Breast epithelium (tissue), 4 donors: Measurements from ENCODE around the gene C6orf89. TPM values are rescaled to one million over a fixed set of nuclear protein-coding genes. Genes with fewer than 3 reads are reported as not detected.
A peak's percentile ranks its signal among the peaks of the same experiment; 100 is the strongest.

Experiments used
- DNase-seq, 2 donors: peaks; one replicate each; pipeline ENCODE4 v3.0.0-alpha.2; 2019; ENCODE audit warnings: low spot score in 2 of 2
- H3K27ac ChIP-seq, 2 donors: fragments of 200-600 bp; sonication (generic) in 1 of 2; one replicate each; pipeline ENCODE4 v1.5.1; 2016 to 2019; ENCODE audit warnings: mild to moderate bottlenecking in 1 of 2
- H3K27me3 ChIP-seq, 2 donors: fragments of 200-600 bp; sonication (generic) in 1 of 2; one replicate each; pipeline versions ENCODE4 v1.5.1 to v1.6.0; 2017 to 2019; ENCODE audit warnings: control low read depth in 1 of 2, mild to moderate bottlenecking in 1 of 2
- H3K36me3 ChIP-seq: fragments of 200-600 bp; one replicate; pipeline ENCODE4 v1.5.1; 2019
- H3K4me1 ChIP-seq, 2 donors: fragments of 200-600 bp; sonication (generic); one replicate each; pipeline ENCODE4 v1.5.1; 2016 to 2019; ENCODE audit warnings: control low read depth in 1 of 2
- H3K4me3 ChIP-seq, 3 donors: fragments of 200-600 bp; sonication (generic); 1 replicate in 2 of 3; 2 replicates in 1 of 3; pipeline ENCODE4 v1.5.1; 2016 to 2019; ENCODE audit warnings: mild to moderate bottlenecking in 3 of 3, moderate library complexity in 2 of 3
- H3K9me3 ChIP-seq, 2 donors: fragments of 200-600 bp; sonication (generic) in 1 of 2; one replicate each; pipeline ENCODE4 v1.5.1; 2016 to 2019; ENCODE audit warnings: control low read depth in 1 of 2
- CTCF ChIP-seq, 3 donors: fragments of 450-650 bp; IDR thresholded peaks; one replicate each; pipeline ENCODE4 v1.5.1; 2016 to 2017; ENCODE audit warnings: antibody characterized with exemption in 3 of 3, mild to moderate bottlenecking in 3 of 3, moderate library complexity in 3 of 3
- POLR2A ChIP-seq: fragments of 450-650 bp; IDR thresholded peaks from one replicate; pipeline ENCODE4 v1.6.1; 2016; ENCODE audit warnings: antibody characterized with exemption, mild to moderate bottlenecking, moderate library complexity
- POLR2AphosphoS5 ChIP-seq, 3 donors: sonication (generic); formaldehyde crosslinking; IDR thresholded peaks; one replicate each; pipeline ENCODE4 v1.6.1; 2017; ENCODE audit warnings: antibody characterized with exemption in 3 of 3
- intact Hi-C: fragments of 100-400 bp; cut with DNase I; formaldehyde crosslinking; loops from one replicate; pipeline ENCODE4 v1.15.1; 2023; ENCODE audit warnings: low total_unique reads
- total RNA-seq, 3 donors: library from RNA; depleted of rRNA; stranded (reverse); fragments of >200 nt; gene quantifications; one replicate each; pipeline ENCODE4 v1.1.0, GENCODE V29; 2016

C6orf89 gene
- total RNA-seq, 3 donors from 2014 or later: 32.8 to 58.7 (median 45.4) TPM

- TF ChIP-seq POLR2AphosphoS5 (IDR thresholded peaks at IDR 0.05) (no peak), POLR2A (no peak), CTCF (IDR thresholded peaks at IDR 0.05) (no peak)
- Histone ChIP-seq H3K27ac (peak overlapping the region in 1 of 2 donors; percentile 46), H3K4me1 (no peaks in the 10 kb centered on the region), H3K4me3 (no peak overlapping the region), H3K9me3 (no peaks in the 10 kb centered on the region), H3K27me3 (no peaks in the 10 kb centered on the region), H3K36me3 (no peaks in the 10 kb centered on the region)
- intact Hi-C loops: no loop called here
- DNase-seq: no peak
Observed at GRCh38 chr6:36924131-36924530, 38.4 kb downstream of the C6orf89 start.

- Histone ChIP-seq H3K4me1 (no peaks in the 10 kb centered on the region), H3K36me3 (no peaks in the 10 kb centered on the region), H3K4me3 (no peak overlapping the region), H3K27ac (peak overlapping the region in 1 of 2 donors; percentile 2), H3K27me3 (no peaks in the 10 kb centered on the region), H3K9me3 (no peaks in the 10 kb centered on the region)
- intact Hi-C loops: no loop called here
- TF ChIP-seq POLR2A (no peak), CTCF (IDR thresholded peaks at IDR 0.05) (no peak), POLR2AphosphoS5 (IDR thresholded peaks at IDR 0.05) (no peak)
- DNase-seq: no peak
Observed at GRCh38 chr6:36924778-36925374, 39.1 kb downstream of the C6orf89 start.

- Histone ChIP-seq H3K9me3 (no peaks in the 10 kb centered on the region), H3K27me3 (no peaks in the 10 kb centered on the region), H3K4me1 (no peaks in the 10 kb centered on the region), H3K27ac (peak overlapping the region; percentile 18 to 54), H3K36me3 (no peaks in the 10 kb centered on the region), H3K4me3 (no peak overlapping the region)
- TF ChIP-seq CTCF (IDR thresholded peaks at IDR 0.05) (no peak), POLR2AphosphoS5 (IDR thresholded peaks at IDR 0.05) (no peak), POLR2A (no peak)
- DNase-seq: no peak
- intact Hi-C loops: no loop called here
Observed at GRCh38 chr6:36925809-36926208, 40.1 kb downstream of the C6orf89 start.

GRCh38 chr6:36926708-36927513 is 41.2 kb downstream of the C6orf89 start:
- Histone ChIP-seq H3K9me3 (no peaks in the 10 kb centered on the region), H3K4me1 (no peaks in the 10 kb centered on the region), H3K4me3 (no peak overlapping the region), H3K36me3 (no peaks in the 10 kb centered on the region), H3K27me3 (no peaks in the 10 kb centered on the region), H3K27ac (peak overlapping the region; percentile 57 to 62)
- DNase-seq: no peak
- intact Hi-C loops: no loop called here
- no peak for TF ChIP-seq POLR2AphosphoS5 (IDR thresholded peaks at IDR 0.05)

- Histone ChIP-seq H3K9me3 (no peaks in the 10 kb centered on the region), H3K4me1 (no peaks in the 10 kb centered on the region), H3K27me3 (no peaks in the 10 kb centered on the region), H3K27ac (peak overlapping the region; percentile 57 to 62), H3K4me3 (no peak overlapping the region), H3K36me3 (no peaks in the 10 kb centered on the region)
- TF ChIP-seq POLR2AphosphoS5 (IDR thresholded peaks at IDR 0.05) (no peak), POLR2A (no peak), CTCF (IDR thresholded peaks at IDR 0.05) (no peak)
- intact Hi-C loops: no loop called here
- DNase-seq: no peak
Observed at GRCh38 chr6:36927691-36928546, 42.2 kb downstream of the C6orf89 start.
